ENCODE data around the gene RPS15.

The RPS15 gene

GRCh38 chr19:1408300-1409203 is 29.6 kb upstream of the RPS15 start:
- Histone ChIP-seq H3K9me3 (ENCODE audit: low read length) (no peaks in the 10 kb centered on the region), H2AFZ (ENCODE audit: low read depth, low read length) (no peak overlapping the region), H3K4me3 (ENCODE audit: low read length) (peak overlapping the region; percentile 78), H3K27me3 (ENCODE audit: insufficient read depth, low read length) (no peaks in the 10 kb centered on the region), H3K36me3 (ENCODE audit: insufficient read depth, low read length) (peaks cover 22% of the 10 kb centered on the region), H3K4me1 (ENCODE audit: insufficient read depth, low read length) (peaks cover 39% of the 10 kb centered on the region)

GRCh38 chr19:1409204-1410005 is 28.8 kb upstream of the RPS15 start:
- Histone ChIP-seq H3K36me3 (ENCODE audit: insufficient read depth, low read length) (peaks cover 22% of the 10 kb centered on the region), H3K4me1 (ENCODE audit: insufficient read depth, low read length) (peaks cover 39% of the 10 kb centered on the region), H3K4me3 (ENCODE audit: low read length) (peak overlapping the region; percentile 78), H3K27me3 (ENCODE audit: insufficient read depth, low read length) (no peaks in the 10 kb centered on the region), H2AFZ (ENCODE audit: low read depth, low read length) (no peak overlapping the region), H3K9me3 (ENCODE audit: low read length) (no peaks in the 10 kb centered on the region)

GRCh38 chr19:1410136-1410786 is 27.9 kb upstream of the RPS15 start:
- no peak overlapping the region for H3K4me3 ChIP-seq (ENCODE audit: low read length)
- no peak overlapping the region for H2AFZ ChIP-seq (ENCODE audit: low read depth, low read length)
- H3K9me3 ChIP-seq (ENCODE audit: low read length), result no peaks in the 10 kb centered on the region
- peaks cover 22% of the 10 kb centered on the region for H3K36me3 ChIP-seq (ENCODE audit: insufficient read depth, low read length)
- H3K27me3 ChIP-seq (ENCODE audit: insufficient read depth, low read length), result no peaks in the 10 kb centered on the region
- peaks cover 45% of the 10 kb centered on the region for H3K4me1 ChIP-seq (ENCODE audit: insufficient read depth, low read length)

GRCh38 chr19:1410789-1411188 is 27.4 kb upstream of the RPS15 start:
- no peak overlapping the region for H2AFZ ChIP-seq (ENCODE audit: low read depth, low read length)
- no peaks in the 10 kb centered on the region for H3K27me3 ChIP-seq (ENCODE audit: insufficient read depth, low read length)
- H3K36me3 ChIP-seq (ENCODE audit: insufficient read depth, low read length), result peaks cover 22% of the 10 kb centered on the region
- no peak overlapping the region for H3K4me3 ChIP-seq (ENCODE audit: low read length)
- H3K9me3 ChIP-seq (ENCODE audit: low read length), result no peaks in the 10 kb centered on the region
- H3K4me1 ChIP-seq (ENCODE audit: insufficient read depth, low read length), result peaks cover 51% of the 10 kb centered on the region

- Histone ChIP-seq H3K27me3 (ENCODE audit: insufficient read depth, low read length) (no peaks in the 10 kb centered on the region), H3K4me3 (ENCODE audit: low read length) (no peak overlapping the region), H3K4me1 (ENCODE audit: insufficient read depth, low read length) (peaks cover 57% of the 10 kb centered on the region), H2AFZ (ENCODE audit: low read depth, low read length) (no peak overlapping the region), H3K36me3 (ENCODE audit: insufficient read depth, low read length) (peaks cover 25% of the 10 kb centered on the region), H3K9me3 (ENCODE audit: low read length) (no peaks in the 10 kb centered on the region)
Measured at GRCh38 chr19:1411255-1412191, 26.7 kb upstream of the RPS15 start.

- Histone ChIP-seq H3K4me1 (ENCODE audit: insufficient read depth, low read length) (peaks cover 61% of the 10 kb centered on the region), H3K9me3 (ENCODE audit: low read length) (no peaks in the 10 kb centered on the region), H3K4me3 (ENCODE audit: low read length) (no peak overlapping the region), H3K27me3 (ENCODE audit: insufficient read depth, low read length) (no peaks in the 10 kb centered on the region), H3K36me3 (ENCODE audit: insufficient read depth, low read length) (peaks cover 32% of the 10 kb centered on the region), H2AFZ (ENCODE audit: low read depth, low read length) (no peak overlapping the region)
Measured at GRCh38 chr19:1412323-1412923, 25.8 kb upstream of the RPS15 start.

GRCh38 chr19:1412995-1413800 is 25.0 kb upstream of the RPS15 start:
- Histone ChIP-seq H3K4me3 (ENCODE audit: low read length) (no peak overlapping the region), H3K36me3 (ENCODE audit: insufficient read depth, low read length) (peaks cover 33% of the 10 kb centered on the region), H3K9me3 (ENCODE audit: low read length) (no peaks in the 10 kb centered on the region), H2AFZ (ENCODE audit: low read depth, low read length) (no peak overlapping the region), H3K4me1 (ENCODE audit: insufficient read depth, low read length) (peaks cover 61% of the 10 kb centered on the region), H3K27me3 (ENCODE audit: insufficient read depth, low read length) (no peaks in the 10 kb centered on the region)

- H2AFZ ChIP-seq (ENCODE audit: low read depth, low read length), result no peak overlapping the region
- no peak overlapping the region for H3K4me3 ChIP-seq (ENCODE audit: low read length)
- H3K36me3 ChIP-seq (ENCODE audit: insufficient read depth, low read length), result peaks cover 50% of the 10 kb centered on the region
- no peaks in the 10 kb centered on the region for H3K27me3 ChIP-seq (ENCODE audit: insufficient read depth, low read length)
- peaks cover 36% of the 10 kb centered on the region for H3K4me1 ChIP-seq (ENCODE audit: insufficient read depth, low read length)
- no peaks in the 10 kb centered on the region for H3K9me3 ChIP-seq (ENCODE audit: low read length)
Measured at GRCh38 chr19:1416014-1416841, 22.0 kb upstream of the RPS15 start.

GRCh38 chr19:1417145-1417544 is 21.1 kb upstream of the RPS15 start:
- peaks cover 56% of the 10 kb centered on the region for H3K36me3 ChIP-seq (ENCODE audit: insufficient read depth, low read length)

GRCh38 chr19:1417681-1418495 is 20.3 kb upstream of the RPS15 start:
- Histone ChIP-seq H3K9me3 (ENCODE audit: low read length) (no peaks in the 10 kb centered on the region), H3K27me3 (ENCODE audit: insufficient read depth, low read length) (no peaks in the 10 kb centered on the region), H3K36me3 (ENCODE audit: insufficient read depth, low read length) (peaks cover 60% of the 10 kb centered on the region), H3K4me1 (ENCODE audit: insufficient read depth, low read length) (peaks cover 25% of the 10 kb centered on the region), H2AFZ (ENCODE audit: low read depth, low read length) (no peak overlapping the region), H3K4me3 (ENCODE audit: low read length) (no peak overlapping the region)

More at GRCh38 chr19:1417145-1417544, 21.1 kb upstream of the RPS15 start:
- H3K4me3 ChIP-seq (ENCODE audit: low read length), result no peak overlapping the region
- peaks cover 27% of the 10 kb centered on the region for H3K4me1 ChIP-seq (ENCODE audit: insufficient read depth, low read length)
- H3K27me3 ChIP-seq (ENCODE audit: insufficient read depth, low read length), result no peaks in the 10 kb centered on the region
- no peak overlapping the region for H2AFZ ChIP-seq (ENCODE audit: low read depth, low read length)
- no peaks in the 10 kb centered on the region for H3K9me3 ChIP-seq (ENCODE audit: low read length)
